ENCODE measurements around the gene PPIF. TPM values are rescaled to one million over a fixed set of nuclear protein-coding genes. Genes with fewer than 3 reads are reported as not detected.

PPIF gene
- total RNA-seq, 1 experiment from 2014 or later = 133 TPM

- Mint-ChIP-seq H3K4me1 (ENCODE audit: low read depth, unreplicated experiment) (no peaks in the 10 kb centered on the region), H3K36me3 (ENCODE audit: insufficient read depth, unreplicated experiment) (no peaks in the 10 kb centered on the region)
Observed at GRCh38 chr10:79324032-79324695, 23.1 kb upstream of the PPIF start.

GRCh38 chr10:79326361-79327089 is 20.7 kb upstream of the PPIF start:
- H3K27me3 Mint-ChIP-seq (ENCODE audit: insufficient read depth, unreplicated experiment) = no peaks in the 10 kb centered on the region
- H3K4me3 Mint-ChIP-seq (ENCODE audit: unreplicated experiment) = no peak overlapping the region
- no peak for DNase-seq
- Histone ChIP-seq H3K9me3 (no peaks in the 10 kb centered on the region), H3K4me3 (ENCODE audit: low read depth, low read length) (no peak overlapping the region), H3K4me1 (no peaks in the 10 kb centered on the region), H3K27me3 (replicated peaks; ENCODE audit: control insufficient read depth, insufficient read depth, low read length) (no peaks in the 10 kb centered on the region), H3K36me3 (ENCODE audit: control insufficient read depth, insufficient read depth, low read length) (no peaks in the 10 kb centered on the region)
- intact Hi-C loops (cut with micrococcal nuclease; ENCODE audit: unreplicated experiment) = no loop called here
- H3K4me1 Mint-ChIP-seq (ENCODE audit: low read depth, unreplicated experiment) = no peaks in the 10 kb centered on the region
- no peaks in the 10 kb centered on the region for H3K36me3 Mint-ChIP-seq (ENCODE audit: insufficient read depth, unreplicated experiment)
- ChIA-PET POLR2A (no interaction called here), CTCF (no interaction called here)
- TF ChIP-seq, protein P1, sequence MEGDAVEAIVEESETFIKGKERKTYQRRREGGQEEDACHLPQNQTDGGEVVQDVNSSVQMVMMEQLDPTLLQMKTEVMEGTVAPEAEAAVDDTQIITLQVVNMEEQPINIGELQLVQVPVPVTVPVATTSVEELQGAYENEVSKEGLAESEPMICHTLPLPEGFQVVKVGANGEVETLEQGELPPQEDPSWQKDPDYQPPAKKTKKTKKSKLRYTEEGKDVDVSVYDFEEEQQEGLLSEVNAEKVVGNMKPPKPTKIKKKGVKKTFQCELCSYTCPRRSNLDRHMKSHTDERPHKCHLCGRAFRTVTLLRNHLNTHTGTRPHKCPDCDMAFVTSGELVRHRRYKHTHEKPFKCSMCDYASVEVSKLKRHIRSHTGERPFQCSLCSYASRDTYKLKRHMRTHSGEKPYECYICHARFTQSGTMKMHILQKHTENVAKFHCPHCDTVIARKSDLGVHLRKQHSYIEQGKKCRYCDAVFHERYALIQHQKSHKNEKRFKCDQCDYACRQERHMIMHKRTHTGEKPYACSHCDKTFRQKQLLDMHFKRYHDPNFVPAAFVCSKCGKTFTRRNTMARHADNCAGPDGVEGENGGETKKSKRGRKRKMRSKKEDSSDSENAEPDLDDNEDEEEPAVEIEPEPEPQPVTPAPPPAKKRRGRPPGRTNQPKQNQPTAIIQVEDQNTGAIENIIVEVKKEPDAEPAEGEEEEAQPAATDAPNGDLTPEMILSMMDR (IDR thresholded peaks at IDR 0.05; ENCODE audit: insufficient read depth in 1 of 2, low read depth in 1 of 2, low read length in 1 of 2, severe bottlenecking in 1 of 2, unreplicated experiment in 1 of 2) = no peak
- H3K9me3 Mint-ChIP-seq (ENCODE audit: unreplicated experiment) = no peaks in the 10 kb centered on the region
- BruUV-seq (replicated peaks) = no TSS peak
- H3K27ac Mint-ChIP-seq (ENCODE audit: unreplicated experiment) = no peak overlapping the region

More at GRCh38 chr10:79324032-79324695, 23.1 kb upstream of the PPIF start:
- ChIA-PET POLR2A (no interaction called here), CTCF (no interaction called here)
- DNase-seq = no peak
- H3K4me3 Mint-ChIP-seq (ENCODE audit: unreplicated experiment) = no peak overlapping the region
- BruUV-seq (replicated peaks) = no TSS peak
- Histone ChIP-seq H3K9me3 (no peaks in the 10 kb centered on the region), H3K4me3 (ENCODE audit: low read depth, low read length) (no peak overlapping the region), H3K36me3 (ENCODE audit: control insufficient read depth, insufficient read depth, low read length) (no peaks in the 10 kb centered on the region), H3K27me3 (replicated peaks; ENCODE audit: control insufficient read depth, insufficient read depth, low read length) (no peaks in the 10 kb centered on the region), H3K4me1 (no peaks in the 10 kb centered on the region)
- TF ChIP-seq, protein P1 (IDR thresholded peaks at IDR 0.05; ENCODE audit: insufficient read depth in 1 of 2, low read depth in 1 of 2, low read length in 1 of 2, severe bottlenecking in 1 of 2, unreplicated experiment in 1 of 2) = no peak
- H3K27me3 Mint-ChIP-seq (ENCODE audit: insufficient read depth, unreplicated experiment) = no peaks in the 10 kb centered on the region
- intact Hi-C loops (cut with micrococcal nuclease; ENCODE audit: unreplicated experiment) = no loop called here
- no peaks in the 10 kb centered on the region for H3K9me3 Mint-ChIP-seq (ENCODE audit: unreplicated experiment)
- no peak overlapping the region for H3K27ac Mint-ChIP-seq (ENCODE audit: unreplicated experiment)

GRCh38 chr10:79327090-79327457 is 20.2 kb upstream of the PPIF start:
- no peak overlapping the region for H3K4me3 Mint-ChIP-seq (ENCODE audit: unreplicated experiment)
- Histone ChIP-seq H3K36me3 (ENCODE audit: control insufficient read depth, insufficient read depth, low read length) (no peaks in the 10 kb centered on the region), H3K9me3 (no peaks in the 10 kb centered on the region), H3K27me3 (replicated peaks; ENCODE audit: control insufficient read depth, insufficient read depth, low read length) (no peaks in the 10 kb centered on the region), H3K4me3 (ENCODE audit: low read depth, low read length) (no peak overlapping the region), H3K4me1 (no peaks in the 10 kb centered on the region)
- CTCF ChIA-PET = no interaction called here
- POLR2A ChIA-PET = no interaction called here
- H3K36me3 Mint-ChIP-seq (ENCODE audit: insufficient read depth, unreplicated experiment) = no peaks in the 10 kb centered on the region
- TF ChIP-seq, protein P1 (IDR thresholded peaks at IDR 0.05; ENCODE audit: insufficient read depth in 1 of 2, low read depth in 1 of 2, low read length in 1 of 2, severe bottlenecking in 1 of 2, unreplicated experiment in 1 of 2) = no peak
- no peaks in the 10 kb centered on the region for H3K4me1 Mint-ChIP-seq (ENCODE audit: low read depth, unreplicated experiment)
- H3K27me3 Mint-ChIP-seq (ENCODE audit: insufficient read depth, unreplicated experiment) = no peaks in the 10 kb centered on the region
- intact Hi-C loops (cut with micrococcal nuclease; ENCODE audit: unreplicated experiment) = no loop called here
- H3K27ac Mint-ChIP-seq (ENCODE audit: unreplicated experiment) = no peak overlapping the region
- DNase-seq = no peak
- BruUV-seq (replicated peaks) = no TSS peak
- no peaks in the 10 kb centered on the region for H3K9me3 Mint-ChIP-seq (ENCODE audit: unreplicated experiment)
